HG02759 (cell line): ENCODE results near the gene AANAT.

ENCODE experiments used
- ATAC-seq: cut with Tn5 transposase; IDR thresholded peaks from one replicate; pipeline ENCODE4 v1.9.1; 2021; ENCODE audit warnings: mild to moderate bottlenecking, moderate library complexity; ENCODE audit not compliant: unreplicated experiment

The AANAT gene

GRCh38 chr17:76467809-76468633 is 618 bp downstream of the AANAT start:
- ATAC-seq: no peak

- no peak for ATAC-seq
These were observed 1.2 kb downstream of the AANAT start for GRCh38 chr17:76468634-76469010.

GRCh38 chr17:76469076-76469990 is 1.9 kb downstream of the AANAT start:
- no peak for ATAC-seq

GRCh38 chr17:76469991-76470739 is 2.8 kb downstream of the AANAT start:
- ATAC-seq: no peak

- no peak for ATAC-seq
These were observed 4.3 kb downstream of the AANAT start for GRCh38 chr17:76471498-76472257.

- no peak for ATAC-seq
These were observed 4.8 kb downstream of the AANAT start for GRCh38 chr17:76472258-76472645.

- no peak for ATAC-seq
These were observed 5.3 kb downstream of the AANAT start for GRCh38 chr17:76472726-76473125.

- ATAC-seq: no peak
These were observed 6.2 kb downstream of the AANAT start for GRCh38 chr17:76473541-76473985.

GRCh38 chr17:76474238-76474637 is 6.8 kb downstream of the AANAT start:
- no peak for ATAC-seq

GRCh38 chr17:76474894-76475293 is 7.5 kb downstream of the AANAT start:
- ATAC-seq: no peak

GRCh38 chr17:76475302-76475701 is 7.9 kb downstream of the AANAT start:
- ATAC-seq: no peak

- ATAC-seq: no peak
These were observed 9.3 kb downstream of the AANAT start for GRCh38 chr17:76476736-76477135.

GRCh38 chr17:76477576-76477975 is 10.2 kb downstream of the AANAT start:
- no peak for ATAC-seq

GRCh38 chr17:76478097-76478496 is 10.7 kb downstream of the AANAT start:
- no peak for ATAC-seq

- no peak for ATAC-seq
These were observed 11.5 kb downstream of the AANAT start for GRCh38 chr17:76478730-76479514.

- no peak for ATAC-seq
These were observed 12.2 kb downstream of the AANAT start for GRCh38 chr17:76479515-76480060.

- no peak for ATAC-seq
These were observed 13.2 kb downstream of the AANAT start for GRCh38 chr17:76480632-76481031.

- ATAC-seq: peak; percentile 59
These were observed 13.8 kb downstream of the AANAT start for GRCh38 chr17:76481071-76481655.

GRCh38 chr17:76484228-76484725 is 16.9 kb downstream of the AANAT start:
- no peak for ATAC-seq
